Activated CD8-positive, alpha-beta memory T cell treated with anti-CD3 and anti-CD28 coated beads for 48 hours (primary cell): Measurements from ENCODE around the gene ATP8B3.
A peak's percentile ranks its signal among the peaks of the same experiment; 100 is the strongest.
"Not testable (repeated sequence)": the region's sequence is repeated elsewhere in the genome, so short reads cannot be mapped to it uniquely, and the experiment has no call there.

Experiments
- DNase-seq, 3 experiments: peaks; one replicate each; pipeline ENCODE4 v3.0.0-alpha.2; 2020; ENCODE audit warnings: low read depth in 2 of 3, low spot score in 2 of 3

Gene ATP8B3

GRCh38 chr19:1774989-1775772 is 36.9 kb downstream of the ATP8B3 start:
- no peak for DNase-seq

- no peak for DNase-seq
Observed at GRCh38 chr19:1773184-1773583, 38.9 kb downstream of the ATP8B3 start.

GRCh38 chr19:1770866-1771576 is 41.1 kb downstream of the ATP8B3 start:
- no peak for DNase-seq

GRCh38 chr19:1769645-1769985 is 42.5 kb downstream of the ATP8B3 start:
- no peak for DNase-seq

GRCh38 chr19:1768918-1769644 is 43.0 kb downstream of the ATP8B3 start:
- no peak for DNase-seq

- no peak for DNase-seq
Observed at GRCh38 chr19:1768248-1768647, 43.8 kb downstream of the ATP8B3 start.

- peak in 2 of 3 experiments; percentile 45 to 51 for DNase-seq
Observed at GRCh38 chr19:1767464-1767933, 44.6 kb downstream of the ATP8B3 start.

GRCh38 chr19:1766800-1767352 is 45.2 kb downstream of the ATP8B3 start:
- no peak for DNase-seq

GRCh38 chr19:1765904-1766799 is 45.9 kb downstream of the ATP8B3 start:
- DNase-seq: no peak

GRCh38 chr19:1765232-1765903 is 46.7 kb downstream of the ATP8B3 start:
- DNase-seq: no peak

- no peak for DNase-seq
Observed at GRCh38 chr19:1764729-1765128, 47.3 kb downstream of the ATP8B3 start.

GRCh38 chr19:1763648-1764639 is 48.1 kb downstream of the ATP8B3 start:
- DNase-seq: no peak

- DNase-seq: no peak
Observed at GRCh38 chr19:1762243-1763117, 49.6 kb downstream of the ATP8B3 start.

GRCh38 chr19:1761528-1762242 is 50.4 kb downstream of the ATP8B3 start:
- DNase-seq: no peak

GRCh38 chr19:1760786-1761527 is 51.1 kb downstream of the ATP8B3 start:
- DNase-seq: not testable (repeated sequence)

- no peak for DNase-seq
Observed at GRCh38 chr19:1760020-1760419, 52.1 kb downstream of the ATP8B3 start.
